Astrocyte of the spinal cord (primary cell): ENCODE results near the gene XPO1.
"Not testable (repeated sequence)": the region's sequence is repeated elsewhere in the genome, so short reads cannot be mapped to it uniquely, and the experiment has no call there.

Experiments
- DNase-seq: peaks from one replicate; pipeline ENCODE4 v3.0.0; 2011; ENCODE audit warnings: low read depth, low spot score
- H3K4me3 ChIP-seq: 2 replicates; pipeline ENCODE4 v1.5.1; 2011; ENCODE audit warnings: low read depth, mild to moderate bottlenecking, low read length, moderate library complexity
- in situ Hi-C: cut with HindIII; loops from 2 replicates; pipeline ENCODE4 v1.10.0; 2017; ENCODE audit warnings: low sequenced_read_pairs
- TF ChIP-seq, protein P1 (sequence below): IDR thresholded peaks from 2 replicates; pipeline ENCODE4 v1.5.1; 2012; ENCODE audit warnings: low read depth, mild to moderate bottlenecking, low read length, inconsistent platforms

XPO1 gene

GRCh38 chr2:61538200-61538919 lies at the start of gene XPO1:
XPO1 (minus strand) TSS chr2:61538356; CDS start chr2:61533897, 4,459 bp downstream.
- DNase-seq = peak; percentile 100
- TF ChIP-seq, protein P1, sequence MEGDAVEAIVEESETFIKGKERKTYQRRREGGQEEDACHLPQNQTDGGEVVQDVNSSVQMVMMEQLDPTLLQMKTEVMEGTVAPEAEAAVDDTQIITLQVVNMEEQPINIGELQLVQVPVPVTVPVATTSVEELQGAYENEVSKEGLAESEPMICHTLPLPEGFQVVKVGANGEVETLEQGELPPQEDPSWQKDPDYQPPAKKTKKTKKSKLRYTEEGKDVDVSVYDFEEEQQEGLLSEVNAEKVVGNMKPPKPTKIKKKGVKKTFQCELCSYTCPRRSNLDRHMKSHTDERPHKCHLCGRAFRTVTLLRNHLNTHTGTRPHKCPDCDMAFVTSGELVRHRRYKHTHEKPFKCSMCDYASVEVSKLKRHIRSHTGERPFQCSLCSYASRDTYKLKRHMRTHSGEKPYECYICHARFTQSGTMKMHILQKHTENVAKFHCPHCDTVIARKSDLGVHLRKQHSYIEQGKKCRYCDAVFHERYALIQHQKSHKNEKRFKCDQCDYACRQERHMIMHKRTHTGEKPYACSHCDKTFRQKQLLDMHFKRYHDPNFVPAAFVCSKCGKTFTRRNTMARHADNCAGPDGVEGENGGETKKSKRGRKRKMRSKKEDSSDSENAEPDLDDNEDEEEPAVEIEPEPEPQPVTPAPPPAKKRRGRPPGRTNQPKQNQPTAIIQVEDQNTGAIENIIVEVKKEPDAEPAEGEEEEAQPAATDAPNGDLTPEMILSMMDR = no peak
- in situ Hi-C loops = no loop called here
- peak within 1 kb of the TSS; percentile 98 for H3K4me3 ChIP-seq

GRCh38 chr2:61586928-61587327 lies 48.8 kb upstream of the XPO1 start:
- DNase-seq, H3K4me3 ChIP-seq, in situ Hi-C loops: not testable (repeated sequence)

DNA sequence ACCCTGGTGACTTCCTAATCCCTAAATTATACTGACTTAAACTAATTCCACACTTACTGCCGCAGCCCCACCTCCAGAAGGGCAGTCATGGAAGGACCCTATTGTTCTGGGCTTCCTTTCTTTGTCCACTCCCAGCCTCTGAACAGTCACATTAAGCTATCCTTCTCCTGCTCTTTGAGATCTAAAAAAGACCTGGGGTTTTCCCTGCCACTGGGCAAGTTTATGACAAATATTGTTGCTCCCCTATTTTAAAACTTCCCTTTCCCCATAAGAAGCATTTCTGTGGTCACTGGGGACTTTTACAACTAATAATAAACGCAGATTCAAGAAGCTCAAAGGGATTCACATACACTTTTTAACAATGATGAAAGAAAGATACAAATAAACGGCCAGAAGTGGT lies 47.2 kb upstream of the XPO1 start:
- no peak for DNase-seq
- in situ Hi-C loops = no loop called here
- no peak overlapping the region for H3K4me3 ChIP-seq
- TF ChIP-seq, protein P1 = no peak

- in situ Hi-C loops, DNase-seq, H3K4me3 ChIP-seq: not testable (repeated sequence)
Observed at GRCh38 chr2:61584368-61584767, 46.2 kb upstream of the XPO1 start.

- TF ChIP-seq, protein P1 = no peak
- H3K4me3 ChIP-seq = no peak overlapping the region
- in situ Hi-C loops = no loop called here
- no peak for DNase-seq
Observed at GRCh38 chr2:61582165-61582564, 44.0 kb upstream of the XPO1 start.

GRCh38 chr2:61581716-61582115 lies 43.6 kb upstream of the XPO1 start:
- TF ChIP-seq, protein P1 = no peak
- H3K4me3 ChIP-seq = no peak overlapping the region
- no peak for DNase-seq
- in situ Hi-C loops = no loop called here

DNA sequence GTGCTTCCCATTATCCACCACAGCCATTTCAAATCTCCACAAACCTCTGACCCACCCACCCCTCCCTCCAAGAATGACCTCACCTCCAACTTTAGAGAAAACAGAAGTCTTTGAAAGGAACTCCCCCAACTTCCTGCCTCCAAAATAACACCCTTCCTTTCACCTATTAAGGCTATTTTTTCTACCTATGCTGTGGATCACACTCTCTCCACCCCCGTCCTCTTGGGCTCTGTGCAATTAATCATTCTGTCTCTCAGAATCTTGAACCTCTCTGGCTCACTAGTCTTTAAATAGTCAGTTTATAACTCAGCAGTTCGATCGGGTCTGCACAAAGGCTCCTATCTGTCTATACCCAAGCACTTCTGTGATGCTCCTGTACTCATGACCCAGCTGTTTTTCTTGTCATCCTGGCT lies 37.3 kb upstream of the XPO1 start:
- in situ Hi-C loops = no loop called here
- DNase-seq = no peak
- no peak overlapping the region for H3K4me3 ChIP-seq
- TF ChIP-seq, protein P1 = no peak
